Epithelial cell of esophagus (primary cell): ENCODE measurements around the gene TNIK.
"Not testable (repeated sequence)": the region's sequence is repeated elsewhere in the genome, so short reads cannot be mapped to it uniquely, and the experiment has no call there.

ENCODE experiments used
- DNase-seq: peaks from one replicate; pipeline ENCODE4 v3.0.0; 2010; ENCODE audit warnings: low read depth
- H3K4me3 ChIP-seq: 2 replicates; pipeline ENCODE4 v1.5.1; 2011; ENCODE audit warnings: mild to moderate bottlenecking, low read length, control low read depth
- TF ChIP-seq, protein P1 (sequence below): IDR thresholded peaks from 2 replicates; pipeline ENCODE4 v1.5.1; 2011; ENCODE audit warnings: low read depth, mild to moderate bottlenecking, low read length, control low read depth, inconsistent platforms; ENCODE audit not compliant: insufficient read depth; ENCODE audit errors: missing control alignments

TNIK gene

DNA sequence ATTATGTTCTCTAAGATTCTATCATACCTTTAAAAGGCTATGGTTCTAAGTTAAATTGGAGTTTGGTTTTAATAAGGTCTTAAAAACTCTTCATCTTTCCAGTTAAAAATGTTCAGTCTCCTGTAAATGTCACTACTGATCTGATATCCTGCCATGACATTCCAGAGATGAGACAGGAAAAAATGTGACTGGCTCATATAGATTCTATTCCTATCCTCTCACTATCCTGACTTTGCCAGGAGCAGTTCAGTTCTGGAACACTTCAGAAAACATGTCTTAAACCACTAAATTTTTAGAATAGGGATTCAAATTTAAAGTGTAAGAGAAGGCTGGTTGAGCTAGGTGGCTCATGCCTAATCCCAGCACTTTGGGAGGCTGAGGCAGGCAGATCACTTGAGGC lies 170.9 kb downstream of the TNIK start:
- DNase-seq: no peak
- H3K4me3 ChIP-seq: no peak overlapping the region
- TF ChIP-seq, protein P1, sequence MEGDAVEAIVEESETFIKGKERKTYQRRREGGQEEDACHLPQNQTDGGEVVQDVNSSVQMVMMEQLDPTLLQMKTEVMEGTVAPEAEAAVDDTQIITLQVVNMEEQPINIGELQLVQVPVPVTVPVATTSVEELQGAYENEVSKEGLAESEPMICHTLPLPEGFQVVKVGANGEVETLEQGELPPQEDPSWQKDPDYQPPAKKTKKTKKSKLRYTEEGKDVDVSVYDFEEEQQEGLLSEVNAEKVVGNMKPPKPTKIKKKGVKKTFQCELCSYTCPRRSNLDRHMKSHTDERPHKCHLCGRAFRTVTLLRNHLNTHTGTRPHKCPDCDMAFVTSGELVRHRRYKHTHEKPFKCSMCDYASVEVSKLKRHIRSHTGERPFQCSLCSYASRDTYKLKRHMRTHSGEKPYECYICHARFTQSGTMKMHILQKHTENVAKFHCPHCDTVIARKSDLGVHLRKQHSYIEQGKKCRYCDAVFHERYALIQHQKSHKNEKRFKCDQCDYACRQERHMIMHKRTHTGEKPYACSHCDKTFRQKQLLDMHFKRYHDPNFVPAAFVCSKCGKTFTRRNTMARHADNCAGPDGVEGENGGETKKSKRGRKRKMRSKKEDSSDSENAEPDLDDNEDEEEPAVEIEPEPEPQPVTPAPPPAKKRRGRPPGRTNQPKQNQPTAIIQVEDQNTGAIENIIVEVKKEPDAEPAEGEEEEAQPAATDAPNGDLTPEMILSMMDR: no peak

DNA sequence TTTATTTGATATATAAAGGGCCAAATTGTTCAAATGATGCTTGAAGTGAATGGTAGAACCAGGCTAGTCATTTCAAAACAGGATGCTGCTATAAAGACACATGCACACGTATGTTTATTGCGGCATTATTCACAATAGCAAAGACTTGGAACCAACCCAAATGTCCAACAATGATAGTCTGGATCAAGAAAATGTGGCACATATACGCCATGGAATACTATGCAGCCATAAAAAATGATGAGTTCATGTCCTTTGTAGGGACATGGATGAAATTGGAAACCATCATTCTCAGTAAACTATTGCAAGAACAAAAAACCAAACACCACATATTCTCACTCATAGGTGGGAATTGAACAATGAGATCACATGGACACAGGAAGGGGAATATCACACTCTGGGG lies 172.4 kb downstream of the TNIK start:
- not testable (repeated sequence) for H3K4me3 ChIP-seq, DNase-seq

DNA sequence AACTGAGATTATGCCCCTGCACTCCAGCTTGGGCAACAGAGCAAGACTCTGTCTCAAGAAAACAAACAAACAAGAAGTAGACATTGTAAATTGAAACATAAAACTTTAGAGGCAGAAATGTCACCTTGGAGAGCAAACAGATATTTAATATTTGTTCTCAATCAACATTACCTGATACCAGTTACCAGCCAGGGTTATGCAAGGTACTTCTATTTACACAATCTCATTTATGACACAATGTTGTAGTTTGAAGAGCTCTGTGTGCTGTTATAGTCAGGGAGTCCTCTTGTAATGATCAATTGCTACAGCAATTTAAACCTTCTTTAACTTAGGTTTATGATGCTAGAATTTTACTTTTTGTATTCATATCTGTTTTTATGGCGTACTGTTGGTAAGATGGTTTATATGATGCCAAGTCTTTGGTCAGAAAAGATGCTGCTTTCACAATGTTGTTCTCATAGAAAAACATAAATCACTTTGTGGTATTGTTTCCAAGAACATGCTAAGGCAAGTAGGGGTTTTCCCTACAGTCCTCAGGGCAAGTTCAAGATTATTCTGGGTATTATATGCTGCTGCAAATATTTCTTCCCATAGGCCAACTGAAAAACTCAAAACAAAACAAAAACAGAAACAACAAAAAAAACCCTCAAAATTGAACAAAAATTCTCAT lies 173.5 kb downstream of the TNIK start:
- no peak overlapping the region for H3K4me3 ChIP-seq
- TF ChIP-seq, protein P1: no peak
- peak; percentile 79 for DNase-seq

DNA sequence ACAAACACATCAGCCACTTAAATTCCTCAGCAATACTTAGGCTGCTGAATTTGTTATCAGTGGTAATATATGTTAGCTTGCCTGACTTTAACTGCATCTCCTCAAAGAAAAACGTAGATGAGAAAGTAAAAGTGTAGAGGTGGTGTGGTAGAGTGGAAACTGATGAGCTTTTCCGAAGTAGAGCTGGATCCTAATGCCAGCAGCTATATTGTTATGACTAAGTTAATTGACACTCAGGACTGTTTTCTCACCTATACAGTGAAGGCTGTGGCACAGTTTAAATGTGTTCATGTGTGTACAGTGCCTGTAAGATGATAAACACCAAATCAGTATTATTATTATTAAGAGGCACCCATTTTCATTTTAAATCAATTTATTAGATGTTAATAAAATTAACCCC lies 174.9 kb downstream of the TNIK start:
- H3K4me3 ChIP-seq: no peak overlapping the region
- peak; percentile 35 for DNase-seq
- TF ChIP-seq, protein P1: no peak

DNA sequence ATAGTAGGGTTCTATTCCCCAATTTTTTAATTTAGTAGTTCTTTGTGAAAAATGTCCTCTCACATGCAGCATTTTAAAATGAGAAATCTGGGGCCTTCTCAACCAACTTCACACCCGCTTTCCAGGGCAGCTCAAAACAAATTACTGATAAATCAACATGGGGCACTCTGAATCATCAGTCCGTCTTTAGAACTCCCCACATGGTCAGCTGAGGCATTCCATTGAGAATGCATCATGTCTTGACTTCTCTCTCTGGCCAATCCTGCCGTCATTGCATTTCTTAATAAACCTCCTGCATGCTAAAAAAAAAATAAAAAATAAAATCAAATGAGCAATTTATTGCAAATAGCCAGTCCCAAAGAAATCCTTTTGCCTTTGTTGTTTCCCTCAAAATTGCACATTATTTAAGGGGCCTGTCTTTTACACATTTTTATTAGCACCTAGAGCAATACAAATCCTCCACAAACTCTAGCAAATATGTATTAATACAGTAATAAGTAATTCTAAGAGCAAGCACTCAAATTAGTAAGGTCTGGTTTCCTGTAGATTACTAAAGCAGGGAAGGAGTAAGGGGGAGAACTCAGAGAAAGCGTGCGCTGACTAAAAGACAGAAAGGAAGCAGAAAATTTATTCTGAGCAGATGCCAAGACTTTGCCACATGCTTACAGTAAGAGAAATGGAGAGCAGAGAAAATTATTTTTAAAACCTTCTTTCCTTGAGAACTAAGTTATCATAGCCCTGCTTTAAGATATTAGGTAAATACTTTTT lies 175.7 kb downstream of the TNIK start:
- peak; percentile 89 for DNase-seq
- no peak overlapping the region for H3K4me3 ChIP-seq
- TF ChIP-seq, protein P1: no peak

DNA sequence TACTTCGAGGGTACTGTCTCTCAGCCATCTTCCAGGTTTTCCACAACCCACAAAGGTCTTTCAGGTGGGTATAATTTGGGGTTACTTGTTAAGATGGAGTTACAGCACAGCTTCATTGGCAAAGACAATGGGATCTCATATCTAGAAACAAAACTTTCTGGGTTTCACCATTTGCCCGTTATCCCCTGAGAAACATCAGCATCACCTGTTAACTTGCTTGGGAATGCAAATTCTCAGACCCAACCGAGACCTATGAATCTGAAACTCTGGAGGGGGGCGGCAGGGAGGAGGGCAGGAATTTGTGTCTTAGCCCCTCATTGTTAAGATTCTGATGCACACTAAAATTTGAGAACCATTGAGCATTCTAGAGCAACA lies 176.4 kb downstream of the TNIK start:
- no peak for DNase-seq
- no peak overlapping the region for H3K4me3 ChIP-seq
- TF ChIP-seq, protein P1: no peak

DNA sequence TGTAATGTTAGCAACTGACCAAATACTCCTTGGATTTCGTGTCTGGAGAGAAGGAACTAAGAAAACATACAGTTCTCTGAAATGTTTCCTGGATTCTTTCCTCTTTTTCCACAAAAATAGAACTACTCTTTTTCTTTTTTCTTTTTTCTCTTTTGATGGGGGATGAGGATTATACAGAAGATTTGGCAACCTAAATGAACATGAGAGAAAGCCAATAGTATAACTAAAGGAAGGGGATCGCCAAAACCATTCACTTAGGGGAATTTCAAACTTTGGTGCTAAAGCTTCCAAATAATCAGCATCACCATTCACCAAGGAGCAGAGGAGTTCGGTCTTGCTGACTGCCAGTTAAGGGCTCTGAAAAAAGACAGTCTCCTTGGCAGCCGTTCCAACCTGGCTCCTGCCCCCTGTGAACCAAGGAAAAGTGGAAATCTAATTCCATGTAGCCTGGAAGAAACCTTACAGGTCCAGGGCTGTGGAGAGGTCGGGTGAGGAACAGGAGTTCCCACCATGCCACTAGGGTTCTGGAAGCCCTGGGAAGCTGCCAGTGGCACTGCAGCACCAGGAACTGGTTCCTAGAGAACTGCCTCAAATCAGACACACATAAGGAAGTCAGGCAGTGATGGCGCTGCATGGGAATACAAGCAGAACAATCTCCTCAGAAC lies 176.9 kb downstream of the TNIK start:
- DNase-seq: no peak
- TF ChIP-seq, protein P1: no peak
- no peak overlapping the region for H3K4me3 ChIP-seq
